Stimulated activated CD8-positive, alpha-beta memory T cell treated with anti-CD3 and anti-CD28 coated beads, Interleukin-7, amount 100 ng/mL, for 24 hours (primary cell): ENCODE results near the gene FBXO42.
A peak's percentile ranks its signal among the peaks of the same experiment; 100 is the strongest.

ENCODE experiments used
- DNase-seq: peaks from one replicate; pipeline ENCODE4 v3.0.0-alpha.2; 2020; ENCODE audit warnings: low read depth

The FBXO42 gene

GRCh38 chr1:16351994-16352841, at the start of gene FBXO42:
Gene FBXO42 (minus strand): TSS chr1:16352480. CDS start chr1:16315418, 37,062 bp downstream.
- DNase-seq: peak; percentile 77

DNA sequence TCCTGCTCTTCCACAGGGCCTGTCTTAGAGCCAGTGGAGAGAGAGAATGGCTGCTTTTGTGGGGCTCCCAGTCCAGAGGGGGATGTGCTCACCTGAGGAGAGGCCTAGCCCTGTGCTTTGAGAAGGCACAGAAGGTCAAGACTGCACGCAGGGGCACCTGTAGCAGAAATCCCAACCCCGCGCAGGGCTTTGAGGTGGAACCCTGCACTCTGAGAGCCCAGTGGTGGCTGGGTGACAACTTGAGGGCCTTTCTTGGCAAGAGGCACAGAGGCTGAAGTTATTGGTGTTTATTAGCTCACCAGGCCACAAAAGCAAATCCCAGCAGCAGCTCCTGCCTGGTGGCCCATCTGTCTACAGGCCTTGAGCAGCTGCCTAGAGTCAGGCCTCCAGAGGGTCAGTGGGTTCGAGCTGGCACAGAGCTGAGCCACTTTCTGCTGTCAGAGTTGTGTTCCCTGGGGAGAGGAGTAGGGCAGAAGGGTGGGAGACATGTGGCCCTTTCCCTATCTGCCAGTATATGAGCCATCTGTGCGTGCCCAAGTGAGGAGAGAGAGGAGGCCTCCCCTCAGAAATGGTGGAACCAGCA, 46.2 kb upstream of the FBXO42 start:
- DNase-seq: no peak

DNA sequence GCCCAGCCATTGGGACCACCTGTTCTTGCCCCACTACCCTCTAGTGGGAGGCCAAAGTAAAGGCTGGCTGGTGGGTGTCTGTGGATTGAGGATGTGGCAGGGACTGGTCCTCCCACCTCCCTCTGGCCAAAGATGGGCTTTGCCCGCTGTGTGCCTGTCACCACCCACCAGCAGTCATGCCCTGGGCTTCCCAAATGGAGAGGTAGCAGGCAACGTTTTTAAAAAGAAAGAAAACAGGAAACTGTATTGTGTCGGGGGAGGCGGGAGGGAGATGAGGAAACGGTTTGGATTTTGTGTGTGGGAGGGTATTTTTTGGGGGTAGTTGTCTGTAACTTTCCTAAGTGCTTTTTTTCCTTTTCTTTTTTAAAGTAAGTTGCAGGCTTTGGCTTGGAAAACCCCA, 44.8 kb upstream of the FBXO42 start:
- no peak for DNase-seq

- DNase-seq: no peak
These were observed 44.3 kb upstream of the FBXO42 start for GRCh38 chr1:16396591-16396990.

DNA sequence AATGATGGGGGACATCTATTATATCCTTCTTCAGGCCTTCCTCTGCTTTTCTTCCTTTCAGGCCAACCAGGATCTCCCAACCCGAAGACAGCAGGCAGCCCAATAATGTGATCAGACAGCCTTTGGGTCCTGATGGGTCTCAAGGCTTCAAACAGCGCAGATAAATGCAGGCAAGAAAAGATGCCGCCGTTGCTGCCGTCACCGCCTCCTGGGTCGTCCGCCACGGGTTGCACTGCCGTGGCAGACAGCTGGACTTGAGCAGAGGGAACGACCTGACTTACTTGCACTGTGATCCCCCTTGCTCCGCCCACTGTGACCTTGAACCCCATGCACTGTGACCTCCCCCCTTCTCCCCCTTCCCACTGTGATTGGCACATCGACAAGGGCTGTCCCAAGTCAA, 42.7 kb upstream of the FBXO42 start:
- DNase-seq: no peak

DNA sequence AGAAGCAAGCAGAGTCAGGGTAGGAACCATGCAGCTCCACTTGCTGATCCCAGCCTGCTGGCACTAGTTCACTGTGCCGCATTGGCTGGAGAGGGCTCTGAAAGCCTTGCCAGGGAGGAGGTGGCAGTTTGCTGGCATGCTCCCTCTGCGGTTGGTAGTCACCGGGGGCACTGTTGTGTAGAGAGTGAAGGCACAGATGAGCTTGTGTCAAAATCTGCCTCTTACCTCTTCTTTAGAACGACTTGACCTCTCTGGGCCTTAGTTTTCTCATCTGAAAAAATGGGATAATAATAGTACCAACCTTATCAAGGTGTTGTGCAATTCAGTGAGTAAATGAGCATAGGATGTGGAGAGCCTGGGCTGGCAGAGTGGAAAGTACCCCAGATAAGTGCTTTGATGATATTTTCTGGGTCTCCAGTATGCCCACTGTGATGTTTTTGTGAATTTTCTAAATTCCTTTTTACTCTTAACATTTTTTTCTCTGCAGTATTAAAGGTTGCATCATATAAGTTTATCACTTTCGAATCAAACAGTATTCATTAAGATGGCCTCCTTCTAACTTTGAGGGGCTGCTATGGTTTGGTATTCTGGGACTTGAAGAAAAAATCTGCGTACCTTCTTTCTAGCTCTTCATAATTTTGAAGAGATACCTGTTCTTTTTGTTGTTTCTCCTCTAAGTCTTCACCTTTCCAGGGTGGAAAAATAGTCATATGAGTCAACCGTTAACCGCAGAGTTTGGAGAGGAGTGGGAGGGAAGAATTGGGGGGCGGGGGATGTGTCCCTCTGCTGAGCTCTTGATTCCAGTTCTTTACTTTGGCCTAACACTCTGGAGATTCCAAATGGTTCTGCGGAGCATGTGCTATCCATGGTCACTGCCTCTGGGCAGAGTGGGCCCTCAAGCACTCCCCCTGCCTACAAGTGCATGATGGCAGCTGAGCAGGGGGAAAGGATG, 41.6 kb upstream of the FBXO42 start:
- DNase-seq: no peak

DNA sequence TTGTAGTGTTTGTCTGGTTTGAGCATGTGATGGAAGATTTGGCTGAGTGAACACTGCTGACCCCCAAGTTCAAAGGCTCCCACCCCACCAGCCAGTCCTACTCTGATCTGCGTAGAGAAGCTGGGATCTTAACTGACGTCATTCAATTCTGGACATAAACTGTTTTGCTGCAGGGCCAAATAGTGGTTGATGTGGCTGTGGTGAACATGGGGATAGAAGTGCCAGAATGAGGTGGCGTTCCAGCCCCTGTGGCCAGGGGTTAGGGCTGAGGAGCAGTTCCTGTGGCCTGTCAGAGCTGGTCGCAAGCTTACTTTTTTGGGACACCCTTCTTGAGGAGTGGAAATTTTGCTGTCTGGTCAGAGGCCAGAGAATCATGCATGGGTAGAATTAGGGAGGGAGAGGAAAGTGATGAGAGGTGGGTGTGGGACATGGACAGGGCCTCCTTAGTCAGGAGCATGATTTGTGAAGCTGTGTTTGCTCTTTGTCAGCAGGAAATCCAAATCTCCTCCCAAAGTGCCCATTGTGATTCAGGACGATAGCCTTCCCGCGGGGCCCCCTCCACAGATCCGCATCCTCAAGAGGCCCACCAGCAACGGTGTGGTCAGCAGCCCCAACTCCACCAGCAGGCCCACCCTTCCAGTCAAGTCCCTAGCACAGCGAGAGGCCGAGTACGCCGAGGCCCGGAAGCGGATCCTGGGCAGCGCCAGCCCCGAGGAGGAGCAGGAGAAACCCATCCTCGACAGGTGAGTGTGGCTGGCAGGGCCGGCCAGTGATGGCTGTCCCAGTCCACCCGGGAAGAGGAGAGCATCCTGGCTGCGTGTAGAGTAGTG, 40.7 kb upstream of the FBXO42 start:
- DNase-seq: no peak

DNA sequence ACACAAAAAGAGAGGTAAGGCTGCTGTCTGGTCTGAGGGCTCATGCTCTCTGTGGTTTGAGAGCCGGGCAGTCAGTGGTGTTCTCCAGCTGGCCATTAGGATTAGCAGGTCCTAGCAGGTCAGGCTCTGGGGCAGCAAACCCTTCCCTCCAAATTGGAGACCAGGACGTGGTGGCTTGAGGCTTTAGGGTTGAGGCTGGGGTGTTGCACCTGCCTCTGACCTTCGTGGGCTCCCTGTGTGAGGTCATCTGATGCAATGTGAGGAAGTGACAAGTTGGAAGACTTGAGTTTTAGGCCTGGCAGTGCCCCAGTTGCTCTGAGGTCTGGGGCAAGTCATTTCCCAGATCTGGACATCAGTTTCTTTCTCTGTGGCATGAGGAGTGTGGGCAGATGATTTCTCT, 39.1 kb upstream of the FBXO42 start:
- no peak for DNase-seq

DNA sequence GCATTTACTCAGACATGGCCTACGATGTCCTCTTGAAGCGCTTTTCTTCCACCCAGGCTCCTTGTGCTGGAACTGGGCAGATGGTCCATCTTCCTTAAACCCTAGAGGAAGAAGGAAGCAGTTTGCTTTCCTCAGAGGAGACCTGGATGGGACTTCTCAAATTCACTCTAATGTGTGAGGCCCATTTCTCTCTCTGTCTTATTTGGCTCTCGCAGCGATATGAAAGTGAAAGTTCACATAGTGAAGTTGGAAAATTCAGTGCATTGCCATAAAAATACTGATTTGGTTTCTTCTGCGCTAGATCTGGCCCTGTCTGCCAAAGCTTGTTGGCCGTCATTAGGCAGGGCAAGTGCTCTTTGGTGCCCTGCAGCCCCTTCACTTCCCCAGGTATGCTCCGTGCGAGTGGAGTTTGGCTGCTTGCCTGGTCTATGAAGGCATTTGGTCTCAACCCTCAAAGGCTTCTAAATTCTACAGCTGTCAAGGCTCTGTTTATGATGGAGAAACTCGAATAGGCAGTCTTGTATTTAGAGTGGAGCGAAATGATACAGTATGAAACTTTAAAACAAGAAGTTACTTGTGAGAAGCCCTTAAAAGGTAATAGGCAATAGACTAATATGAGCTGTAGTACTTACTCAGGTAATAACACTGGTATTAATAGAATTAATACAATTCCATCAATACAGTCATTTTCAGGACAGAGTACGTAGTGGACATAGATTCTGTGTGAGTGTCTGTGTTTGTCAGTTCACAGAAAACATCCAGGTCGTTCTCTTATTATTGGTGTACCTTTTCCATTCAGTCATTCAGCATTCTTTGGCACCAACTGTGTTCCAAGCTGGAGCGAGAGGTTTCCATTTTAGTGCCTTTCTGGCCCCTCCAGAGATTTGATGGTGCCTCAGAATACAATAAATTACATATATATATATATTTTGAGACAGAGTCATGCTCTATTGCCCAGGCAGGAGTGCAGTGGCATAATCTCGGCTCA, 35.2 kb upstream of the FBXO42 start:
- no peak for DNase-seq

DNA sequence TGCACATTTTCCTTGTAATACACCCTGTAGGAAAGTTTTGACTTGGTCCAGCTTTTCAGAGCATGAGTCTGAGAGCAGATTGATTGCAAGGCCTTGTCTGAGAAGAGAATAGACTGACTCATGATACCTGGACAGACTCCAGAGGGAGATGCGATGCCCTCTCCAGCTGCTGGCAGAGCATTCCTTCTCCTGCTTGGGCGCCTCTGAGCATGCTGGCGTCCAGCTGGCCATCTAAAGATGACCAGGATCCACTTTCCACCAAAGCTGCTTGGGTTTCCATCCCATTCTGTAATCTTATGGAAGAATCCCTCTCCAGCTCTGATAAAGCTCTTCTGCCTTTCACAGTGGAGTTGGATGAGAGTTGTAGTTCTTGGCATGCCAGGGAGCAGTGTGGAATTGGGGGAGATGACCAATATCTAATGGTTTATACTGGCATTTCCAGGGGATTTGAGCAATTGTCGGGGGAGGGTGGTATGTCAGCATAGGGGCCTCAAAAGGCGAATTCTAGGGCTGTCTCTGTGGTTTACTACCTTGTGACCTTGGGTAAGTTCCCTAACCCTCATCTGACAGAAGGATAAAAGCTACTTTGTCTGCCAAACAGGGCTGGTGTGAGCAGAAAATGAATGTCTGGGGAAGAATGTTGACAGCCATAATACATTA, 34.3 kb upstream of the FBXO42 start:
- DNase-seq: no peak

DNA sequence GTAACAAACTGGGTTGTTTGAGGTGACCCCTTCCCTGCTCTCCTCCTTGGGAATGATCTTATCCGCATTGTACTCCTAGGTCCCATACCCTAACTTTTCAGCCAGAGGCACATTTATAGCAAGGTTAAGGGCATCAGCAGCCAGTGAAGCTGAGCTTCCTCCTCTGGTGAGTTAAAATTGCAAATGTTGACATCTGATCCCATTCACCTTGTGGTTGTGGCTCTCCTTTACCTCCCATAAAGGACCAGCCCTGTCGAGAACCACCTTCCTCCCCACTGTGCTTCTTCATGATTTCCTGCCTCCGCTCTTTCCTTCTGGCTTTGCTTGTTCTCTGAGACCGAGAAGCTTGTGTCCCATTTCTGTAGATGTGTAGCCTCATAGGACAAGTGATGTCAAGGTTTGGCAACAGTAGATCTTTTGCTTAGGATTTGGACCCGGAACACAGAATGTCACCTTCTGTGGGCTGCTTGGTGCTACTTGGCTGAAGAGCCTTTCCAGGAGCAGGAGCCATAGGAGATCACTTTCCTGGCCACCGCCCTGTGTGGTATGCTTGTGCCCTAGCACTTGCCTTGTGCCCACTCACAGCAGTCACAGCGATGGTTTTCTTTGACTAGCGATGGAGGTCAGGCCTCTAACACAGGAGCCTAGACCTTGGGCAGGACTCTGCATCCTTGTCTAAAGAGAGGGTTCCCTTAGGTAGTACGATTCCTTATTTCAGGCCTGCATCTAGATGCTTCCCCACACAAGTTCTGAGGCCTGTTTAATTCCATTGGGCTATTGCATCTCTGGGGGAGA, 33.6 kb upstream of the FBXO42 start:
- DNase-seq: no peak

- no peak for DNase-seq
These were observed 31.6 kb upstream of the FBXO42 start for GRCh38 chr1:16383888-16384287.

- DNase-seq: no peak
These were observed 28.6 kb upstream of the FBXO42 start for GRCh38 chr1:16380868-16381267.

DNA sequence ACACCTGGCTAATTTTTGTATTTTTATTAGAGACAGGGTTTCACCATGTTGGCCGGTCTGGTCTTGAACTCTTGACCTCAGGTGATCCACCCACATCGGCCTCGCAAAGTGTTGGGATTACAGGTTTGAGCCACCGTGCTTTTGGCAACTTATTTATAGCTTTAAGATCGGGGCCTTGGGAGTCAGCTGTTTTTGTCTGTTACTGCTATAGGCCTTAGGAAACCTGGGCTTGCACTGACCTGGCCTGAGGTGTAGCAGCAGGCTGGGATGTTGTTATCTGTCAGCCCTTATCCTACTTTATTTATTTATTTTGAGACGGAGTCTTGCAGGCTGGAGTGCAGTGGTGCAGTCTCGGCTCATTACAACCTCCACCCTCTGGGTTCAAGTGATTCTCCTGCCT, 26.2 kb upstream of the FBXO42 start:
- no peak for DNase-seq

GRCh38 chr1:16376971-16377370, 24.7 kb upstream of the FBXO42 start:
- no peak for DNase-seq

DNA sequence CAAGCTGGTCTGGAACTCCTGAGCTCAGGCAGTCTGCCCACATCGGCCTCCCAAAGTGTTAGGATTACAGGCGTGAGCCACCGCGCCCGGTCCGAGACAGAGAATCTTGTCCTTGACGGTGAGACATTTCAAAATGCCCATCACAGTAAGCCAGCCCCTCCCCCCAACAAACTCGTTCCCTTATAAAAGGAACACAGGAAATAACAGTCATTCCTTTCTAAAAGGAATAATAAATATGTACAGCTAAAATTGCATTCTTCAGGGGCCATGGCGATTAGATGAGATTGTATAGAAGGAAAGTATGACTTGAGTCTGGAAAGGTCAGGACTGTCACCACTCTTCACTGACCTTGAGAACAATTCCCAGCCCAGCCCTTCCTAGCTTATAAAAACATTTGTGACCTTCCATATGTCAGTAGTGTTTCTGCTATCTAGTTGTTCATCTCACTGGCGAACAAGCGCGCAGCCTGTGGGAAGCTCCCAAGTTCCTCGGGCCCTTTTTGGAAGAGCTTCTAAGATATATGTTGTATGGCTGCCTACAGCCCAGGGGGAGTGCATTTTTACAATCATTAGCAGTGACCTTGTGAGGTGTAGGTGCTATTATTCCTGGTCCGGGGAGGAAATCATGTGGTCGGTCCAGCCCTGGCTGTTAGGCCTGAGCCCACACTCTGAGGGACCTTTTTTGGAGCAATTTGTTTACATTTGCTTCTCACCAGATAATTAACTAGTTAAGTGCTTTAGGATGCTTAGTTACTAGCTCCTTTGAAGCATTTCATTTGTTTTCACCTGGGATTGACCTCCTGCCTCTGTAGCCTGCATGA, 23.5 kb upstream of the FBXO42 start:
- DNase-seq: no peak

DNA sequence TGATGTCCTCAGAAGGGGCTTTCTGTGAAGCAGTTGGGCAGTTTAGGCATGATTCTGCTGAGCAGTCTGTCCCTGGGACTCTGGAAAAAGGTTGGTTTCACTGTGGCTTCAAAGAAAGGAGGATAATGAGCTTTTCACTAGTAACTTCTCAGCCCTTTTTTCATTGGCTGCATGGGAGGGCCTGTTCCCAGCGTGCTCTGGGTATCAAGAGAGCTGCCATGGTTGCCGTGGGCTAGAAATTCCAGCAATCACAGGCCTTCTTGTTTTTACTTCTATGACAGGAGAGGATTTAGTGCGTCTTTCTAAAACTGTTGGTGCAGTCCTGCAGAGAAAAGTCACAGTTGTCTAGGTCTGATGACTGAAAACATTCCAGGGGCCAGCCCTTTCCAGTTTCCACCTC, 22.0 kb upstream of the FBXO42 start:
- no peak for DNase-seq
